Fibroblast of lung (primary cell): ENCODE results near the gene ABCG5. TPM values are rescaled to one million over a fixed set of nuclear protein-coding genes. Genes with fewer than 3 reads are reported as not detected.

Experiments used
- DNase-seq, 2 donors: peaks; one replicate each; pipeline versions ENCODE4 v3.0.0 to v3.0.0-alpha.2; 2010; ENCODE audit warnings: low read depth in 2 of 2
- H2AFZ ChIP-seq: 2 replicates; pipeline ENCODE4 v1.5.1; 2012; ENCODE audit warnings: low read length, control low read depth, inconsistent platforms
- H3K27ac ChIP-seq: 2 replicates; pipeline ENCODE4 v1.5.1; 2011; ENCODE audit warnings: low read length, control low read depth; ENCODE audit not compliant: insufficient read depth
- H3K27me3 ChIP-seq: 2 replicates; pipeline ENCODE4 v1.5.1; 2011; ENCODE audit warnings: mild to moderate bottlenecking, low read length; ENCODE audit not compliant: control insufficient read depth, insufficient read depth
- H3K36me3 ChIP-seq: 2 replicates; pipeline ENCODE4 v1.5.1; 2011; ENCODE audit warnings: low read length; ENCODE audit not compliant: control insufficient read depth, insufficient read depth
- H3K4me1 ChIP-seq: 2 replicates; pipeline ENCODE4 v1.5.1; 2011; ENCODE audit warnings: low read length; ENCODE audit not compliant: control insufficient read depth, insufficient read depth; ENCODE audit errors: extremely low read depth
- H3K4me2 ChIP-seq: 2 replicates; pipeline ENCODE4 v1.5.1; 2011; ENCODE audit warnings: low read length, control low read depth; ENCODE audit not compliant: insufficient read depth; ENCODE audit errors: extremely low read depth
- H3K4me3 ChIP-seq, 4 experiments: fragments of 200-600 bp in 1 of 4; sonication (generic) in 1 of 4; replicated peaks in 1 of 4; 2 replicates each; pipeline ENCODE4 v1.5.1; 2011 to 2016; ENCODE audit warnings: low read length in 4 of 4, low read depth in 3 of 4, mild to moderate bottlenecking in 3 of 4, control low read depth in 2 of 4, inconsistent platforms in 1 of 4, mixed read lengths in 1 of 4; ENCODE audit not compliant: insufficient read depth in 1 of 4; ENCODE audit errors: control extremely low read depth in 1 of 4
- H3K79me2 ChIP-seq: 2 replicates; pipeline ENCODE4 v1.5.1; 2012; ENCODE audit warnings: mild to moderate bottlenecking, low read length, inconsistent platforms; ENCODE audit not compliant: control insufficient read depth, insufficient read depth
- H3K9ac ChIP-seq: 2 replicates; pipeline ENCODE4 v1.5.1; 2011; ENCODE audit warnings: mild to moderate bottlenecking, low read length, control low read depth; ENCODE audit not compliant: insufficient read depth
- H3K9me3 ChIP-seq: 2 replicates; pipeline ENCODE4 v1.5.1; 2012; ENCODE audit warnings: low read depth, low read length; ENCODE audit not compliant: control insufficient read depth, insufficient read depth
- H4K20me1 ChIP-seq: 2 replicates; pipeline ENCODE4 v1.5.1; 2011; ENCODE audit warnings: low read length; ENCODE audit not compliant: control insufficient read depth, insufficient read depth; ENCODE audit errors: extremely low read depth
- CTCF ChIP-seq, 2 donors: IDR thresholded peaks in 1 of 2; conservative IDR thresholded peaks in 1 of 2; 1 replicate in 1 of 2; 2 replicates in 1 of 2; pipeline ENCODE4 v1.5.1; 2011 to 2012; ENCODE audit warnings: low read length in 2 of 2, control low read depth in 1 of 2, inconsistent platforms in 1 of 2, low read depth in 1 of 2, mild to moderate bottlenecking in 1 of 2
- EZH2 ChIP-seq: IDR thresholded peaks from 2 replicates; pipeline ENCODE4 v1.5.1; 2012; ENCODE audit warnings: low read length, control low read depth, mild to moderate bottlenecking; ENCODE audit errors: missing control alignments
- polyA plus RNA-seq, 2 donors: library from polyadenylated mRNA; depleted of rRNA in 1 of 2; stranded (reverse) in 1 of 2; unstranded in 1 of 2; fragments of >200 nt; gene quantifications; 2 replicates each; pipeline ENCODE4 v1.2.1, GENCODE V29; 2011 to 2012; ENCODE audit warnings: missing spikeins in 1 of 2
- total RNA-seq: library from RNA; depleted of rRNA; stranded (reverse); fragments of >200 nt; gene quantifications from 2 replicates; pipeline ENCODE4 v1.2.1, GENCODE V29; 2014

The ABCG5 gene
- total and polyA plus RNA-seq, 2 donors (not counting 1 experiment from before 2014, with no cell fraction given): not detected

GRCh38 chr2:43810452-43810851 is 28.2 kb downstream of the ABCG5 start:
- Histone ChIP-seq H3K9me3 (no peaks in the 10 kb centered on the region), H2AFZ (no peak overlapping the region), H3K4me2 (no peak overlapping the region), H3K4me3 (no peak overlapping the region), H4K20me1 (no peaks in the 10 kb centered on the region), H3K4me1 (no peaks in the 10 kb centered on the region), H3K36me3 (no peaks in the 10 kb centered on the region), H3K79me2 (no peaks in the 10 kb centered on the region), H3K9ac (no peak overlapping the region), H3K27ac (no peak overlapping the region), H3K27me3 (no peaks in the 10 kb centered on the region)
- no peak for TF ChIP-seq EZH2
- TF ChIP-seq CTCF (conservative IDR thresholded peaks at IDR 0.05 in 1 of 2, IDR thresholded peaks at IDR 0.05 in 1 of 2; ENCODE audit: low read depth in 1 of 2, low read length in 2 of 2): no peak
- DNase-seq: no peak

- no peak for DNase-seq
- Histone ChIP-seq H3K9me3 (no peaks in the 10 kb centered on the region), H3K9ac (no peak overlapping the region), H3K27me3 (no peaks in the 10 kb centered on the region), H3K79me2 (no peaks in the 10 kb centered on the region), H3K36me3 (no peaks in the 10 kb centered on the region), H3K4me3 (no peak overlapping the region), H3K4me1 (no peaks in the 10 kb centered on the region), H3K4me2 (no peak overlapping the region), H2AFZ (no peak overlapping the region), H4K20me1 (no peaks in the 10 kb centered on the region), H3K27ac (no peak overlapping the region)
- TF ChIP-seq EZH2: no peak
- no peak for TF ChIP-seq CTCF (conservative IDR thresholded peaks at IDR 0.05 in 1 of 2, IDR thresholded peaks at IDR 0.05 in 1 of 2; ENCODE audit: low read depth in 1 of 2, low read length in 2 of 2)
Measured at GRCh38 chr2:43806719-43807031, 32.0 kb downstream of the ABCG5 start.

GRCh38 chr2:43803113-43803512 is 35.5 kb downstream of the ABCG5 start:
- Histone ChIP-seq H3K9me3 (no peaks in the 10 kb centered on the region), H4K20me1 (no peaks in the 10 kb centered on the region), H3K27me3 (no peaks in the 10 kb centered on the region), H3K36me3 (no peaks in the 10 kb centered on the region), H3K9ac (no peak overlapping the region), H2AFZ (no peak overlapping the region), H3K4me3 (no peak overlapping the region), H3K4me2 (no peak overlapping the region), H3K4me1 (no peaks in the 10 kb centered on the region), H3K79me2 (no peaks in the 10 kb centered on the region), H3K27ac (no peak overlapping the region)
- TF ChIP-seq CTCF (conservative IDR thresholded peaks at IDR 0.05 in 1 of 2, IDR thresholded peaks at IDR 0.05 in 1 of 2; ENCODE audit: low read depth in 1 of 2, low read length in 2 of 2): no peak
- TF ChIP-seq EZH2: no peak
- DNase-seq: peak in 1 of 2 donors; percentile 46
